ENCODE data around the gene ST6GALNAC5. TPM values are rescaled to one million over a fixed set of nuclear protein-coding genes. Genes with fewer than 3 reads are reported as not detected.

ST6GALNAC5 gene
- total RNA-seq, 1 experiment from 2014 or later: 2.0 TPM

DNA sequence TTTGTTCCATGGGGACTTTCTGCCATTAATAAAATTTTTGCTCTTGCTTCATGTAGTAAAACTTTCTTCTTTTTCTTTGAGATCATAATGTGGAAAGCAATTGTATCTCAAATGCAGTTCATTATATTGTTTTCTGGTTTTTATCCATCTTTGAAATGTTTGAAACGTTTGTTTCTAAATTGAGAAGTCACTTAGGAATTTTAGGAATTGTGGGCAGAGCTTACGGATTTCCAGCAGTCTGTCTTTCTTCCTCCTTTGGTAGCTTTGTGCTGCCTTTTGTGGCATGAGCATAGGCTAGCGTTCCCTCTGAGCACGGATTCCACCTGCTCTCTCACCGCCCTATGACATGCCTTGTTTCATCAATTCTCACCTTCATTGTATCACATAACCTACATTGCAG is 2.9 kb upstream of the ST6GALNAC5 start:
- TF ChIP-seq, protein P1, sequence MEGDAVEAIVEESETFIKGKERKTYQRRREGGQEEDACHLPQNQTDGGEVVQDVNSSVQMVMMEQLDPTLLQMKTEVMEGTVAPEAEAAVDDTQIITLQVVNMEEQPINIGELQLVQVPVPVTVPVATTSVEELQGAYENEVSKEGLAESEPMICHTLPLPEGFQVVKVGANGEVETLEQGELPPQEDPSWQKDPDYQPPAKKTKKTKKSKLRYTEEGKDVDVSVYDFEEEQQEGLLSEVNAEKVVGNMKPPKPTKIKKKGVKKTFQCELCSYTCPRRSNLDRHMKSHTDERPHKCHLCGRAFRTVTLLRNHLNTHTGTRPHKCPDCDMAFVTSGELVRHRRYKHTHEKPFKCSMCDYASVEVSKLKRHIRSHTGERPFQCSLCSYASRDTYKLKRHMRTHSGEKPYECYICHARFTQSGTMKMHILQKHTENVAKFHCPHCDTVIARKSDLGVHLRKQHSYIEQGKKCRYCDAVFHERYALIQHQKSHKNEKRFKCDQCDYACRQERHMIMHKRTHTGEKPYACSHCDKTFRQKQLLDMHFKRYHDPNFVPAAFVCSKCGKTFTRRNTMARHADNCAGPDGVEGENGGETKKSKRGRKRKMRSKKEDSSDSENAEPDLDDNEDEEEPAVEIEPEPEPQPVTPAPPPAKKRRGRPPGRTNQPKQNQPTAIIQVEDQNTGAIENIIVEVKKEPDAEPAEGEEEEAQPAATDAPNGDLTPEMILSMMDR (IDR thresholded peaks at IDR 0.05; ENCODE audit: unreplicated experiment): no peak
- Mint-ChIP-seq H3K27me3 (ENCODE audit: unreplicated experiment) (no peaks in the 10 kb centered on the region), H3K4me1 (ENCODE audit: low read depth, unreplicated experiment) (no peaks in the 10 kb centered on the region), H3K9me3 (ENCODE audit: low read depth, unreplicated experiment) (no peaks in the 10 kb centered on the region), H3K27ac (ENCODE audit: unreplicated experiment) (no peak overlapping the region), H3K36me3 (ENCODE audit: insufficient read depth, unreplicated experiment) (no peaks in the 10 kb centered on the region), H3K4me3 (ENCODE audit: low read depth, unreplicated experiment) (no peak overlapping the region)
- CTCF ChIA-PET: no interaction called here
- intact Hi-C loops (cut with micrococcal nuclease; ENCODE audit: unreplicated experiment): no loop called here
- no TSS peak for BruUV-seq (replicated peaks)
- no peak for DNase-seq

DNA sequence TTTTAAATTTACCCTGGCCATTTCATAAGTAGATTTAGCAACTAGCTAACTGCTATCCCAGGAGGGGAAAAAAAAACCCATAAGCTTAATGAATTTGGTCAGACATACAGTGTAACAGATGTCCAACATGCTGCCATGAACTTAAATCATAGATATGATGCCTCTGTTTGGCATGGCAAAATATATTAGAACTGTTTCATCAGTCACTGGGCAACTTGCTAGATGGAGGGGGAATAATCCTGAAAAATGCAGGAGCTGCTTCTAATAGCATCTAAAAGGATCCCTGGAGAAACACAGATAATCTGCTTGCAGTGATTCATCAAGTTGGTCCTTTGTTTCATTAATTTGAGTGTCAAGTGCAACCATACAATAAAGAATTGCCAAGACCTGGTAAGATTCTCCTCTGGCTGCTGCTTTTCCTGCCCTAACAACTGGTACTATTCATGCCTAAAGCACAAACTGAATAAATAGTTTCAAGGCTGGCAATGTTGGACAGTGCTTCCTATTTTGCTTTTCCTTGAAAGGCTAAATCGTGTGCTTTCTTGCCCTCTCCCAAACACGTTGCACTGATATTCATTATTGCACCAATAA is 1.5 kb upstream of the ST6GALNAC5 start:
- H3K36me3 Mint-ChIP-seq (ENCODE audit: insufficient read depth, unreplicated experiment): no peaks in the 10 kb centered on the region
- no peak overlapping the region for H3K4me3 Mint-ChIP-seq (ENCODE audit: low read depth, unreplicated experiment)
- H3K27ac Mint-ChIP-seq (ENCODE audit: unreplicated experiment): no peak overlapping the region
- TF ChIP-seq, protein P1 (IDR thresholded peaks at IDR 0.05; ENCODE audit: unreplicated experiment): no peak
- H3K9me3 Mint-ChIP-seq (ENCODE audit: low read depth, unreplicated experiment): no peaks in the 10 kb centered on the region
- no peaks in the 10 kb centered on the region for H3K4me1 Mint-ChIP-seq (ENCODE audit: low read depth, unreplicated experiment)
- intact Hi-C loops (cut with micrococcal nuclease; ENCODE audit: unreplicated experiment): no loop called here
- CTCF ChIA-PET: no interaction called here
- BruUV-seq (replicated peaks): no TSS peak
- no peak for DNase-seq
- no peaks in the 10 kb centered on the region for H3K27me3 Mint-ChIP-seq (ENCODE audit: unreplicated experiment)

DNA sequence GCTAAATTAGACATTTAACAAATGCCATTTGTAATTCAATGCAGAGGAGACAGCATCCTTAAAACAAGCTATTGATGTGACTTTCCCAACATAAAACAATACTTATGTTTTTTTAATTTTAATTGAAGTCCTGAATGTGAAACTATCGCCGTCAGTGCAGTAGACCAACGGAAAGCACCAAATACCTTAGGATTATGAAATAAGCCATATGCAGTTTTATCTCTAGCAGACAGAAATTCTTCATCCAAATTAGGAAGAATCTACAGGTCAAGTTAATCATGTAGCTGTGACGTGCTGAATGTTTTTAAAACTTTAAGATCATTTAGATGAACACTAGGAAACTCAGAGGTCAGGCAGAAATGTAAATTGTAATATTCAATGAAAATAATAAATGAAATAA is 714 bp upstream of the ST6GALNAC5 start:
- Mint-ChIP-seq H3K4me3 (ENCODE audit: low read depth, unreplicated experiment) (no peak overlapping the region), H3K9me3 (ENCODE audit: low read depth, unreplicated experiment) (no peaks in the 10 kb centered on the region), H3K27me3 (ENCODE audit: unreplicated experiment) (no peaks in the 10 kb centered on the region), H3K36me3 (ENCODE audit: insufficient read depth, unreplicated experiment) (no peaks in the 10 kb centered on the region), H3K4me1 (ENCODE audit: low read depth, unreplicated experiment) (no peaks in the 10 kb centered on the region), H3K27ac (ENCODE audit: unreplicated experiment) (no peak overlapping the region)
- intact Hi-C loops (cut with micrococcal nuclease; ENCODE audit: unreplicated experiment): no loop called here
- no peak for DNase-seq
- BruUV-seq (replicated peaks): no TSS peak
- TF ChIP-seq, protein P1 (IDR thresholded peaks at IDR 0.05; ENCODE audit: unreplicated experiment): no peak
- CTCF ChIA-PET: no interaction called here

DNA sequence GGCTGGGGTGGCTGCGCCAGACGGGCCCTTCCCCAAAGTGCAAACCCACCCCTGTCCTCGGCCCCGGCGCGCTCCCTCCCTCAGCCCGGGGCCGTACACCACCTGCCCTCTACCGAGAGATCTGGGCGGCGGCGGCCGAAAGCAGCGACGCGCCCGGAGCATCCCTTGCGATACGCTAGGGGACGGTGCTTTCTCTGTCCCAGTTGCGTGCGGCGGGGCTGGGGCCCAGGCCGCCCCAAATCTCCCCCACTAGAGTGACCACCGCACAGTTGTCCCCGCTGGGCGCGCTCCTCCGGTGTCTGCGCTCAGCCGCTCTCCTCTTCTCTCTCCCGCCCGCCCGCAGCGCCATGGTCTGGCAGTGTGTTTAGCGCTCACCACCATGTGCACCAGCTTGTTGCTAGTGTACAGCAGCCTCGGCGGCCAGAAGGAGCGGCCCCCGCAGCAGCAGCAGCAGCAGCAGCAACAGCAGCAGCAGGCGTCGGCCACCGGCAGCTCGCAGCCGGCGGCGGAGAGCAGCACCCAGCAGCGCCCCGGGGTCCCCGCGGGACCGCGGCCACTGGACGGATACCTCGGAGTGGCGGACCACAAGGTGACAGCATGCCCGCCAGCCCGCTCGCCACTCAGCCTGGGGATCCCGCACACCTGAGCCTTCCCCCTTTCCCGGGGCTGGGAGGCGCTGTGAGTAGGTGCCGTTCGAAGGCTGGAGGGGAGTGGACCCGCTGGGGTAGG is 1.0 kb downstream of the ST6GALNAC5 start:
- H3K27me3 Mint-ChIP-seq (ENCODE audit: unreplicated experiment): no peaks in the 10 kb centered on the region
- no peak for DNase-seq
- H3K27ac Mint-ChIP-seq (ENCODE audit: unreplicated experiment): no peak overlapping the region
- no peak overlapping the region for H3K4me3 Mint-ChIP-seq (ENCODE audit: low read depth, unreplicated experiment)
- BruUV-seq (replicated peaks): no TSS peak
- intact Hi-C loops (cut with micrococcal nuclease; ENCODE audit: unreplicated experiment): no loop called here
- CTCF ChIA-PET: no interaction called here
- TF ChIP-seq, protein P1 (IDR thresholded peaks at IDR 0.05; ENCODE audit: unreplicated experiment): no peak
- H3K4me1 Mint-ChIP-seq (ENCODE audit: low read depth, unreplicated experiment): no peaks in the 10 kb centered on the region
- no peaks in the 10 kb centered on the region for H3K36me3 Mint-ChIP-seq (ENCODE audit: insufficient read depth, unreplicated experiment)
- H3K9me3 Mint-ChIP-seq (ENCODE audit: low read depth, unreplicated experiment): peaks cover 5% of the 10 kb centered on the region
